Measurements from ENCODE around the gene MRPL14. TPM values are rescaled to one million over a fixed set of nuclear protein-coding genes. Genes with fewer than 3 reads are reported as not detected.

MRPL14 gene
- total RNA-seq, 1 donor from 2014 or later: 40.4 TPM

DNA sequence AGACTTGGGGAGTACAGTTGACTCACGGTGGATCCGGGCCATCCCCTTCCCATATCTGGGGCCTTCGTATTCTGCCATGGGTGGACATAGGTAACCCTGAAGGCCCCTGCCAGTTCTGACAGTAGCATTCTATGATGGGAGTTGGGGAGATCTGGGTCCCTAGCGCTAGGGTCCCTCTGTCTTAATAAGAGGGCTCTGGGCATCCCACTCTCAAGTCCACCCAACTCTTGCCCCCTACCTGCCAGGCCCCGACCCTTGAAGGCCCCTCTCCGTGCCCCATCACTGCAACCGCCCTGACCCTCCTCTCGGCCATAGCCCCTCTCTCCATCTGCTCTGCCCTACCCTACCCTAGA is 24.8 kb upstream of the MRPL14 start:
- TF ChIP-seq CTCF (IDR thresholded peaks at IDR 0.05) (no peak), EZH2phosphoT487 (IDR thresholded peaks at IDR 0.05) (no peak), EZH2 (IDR thresholded peaks at IDR 0.05) (no peak)
- Mint-ChIP-seq H3K36me3 (peaks cover 21% of the 10 kb centered on the region), H3K4me3 (no peak overlapping the region), H3K9me3 (no peaks in the 10 kb centered on the region), H3K27ac (no peak overlapping the region), H3K4me1 (peaks cover 5% of the 10 kb centered on the region), H3K27me3 (ENCODE audit: insufficient read depth, low read depth) (peaks cover 10% of the 10 kb centered on the region)
- no peaks in the 10 kb centered on the region for H3K79me2 ChIP-seq (ENCODE audit: low read depth)
- H3K4me3 ChIP-seq: no peak overlapping the region
- no peak overlapping the region for H3K4me2 ChIP-seq
- H3K9ac ChIP-seq: no peak overlapping the region
- no peak overlapping the region for H2AFZ ChIP-seq (replicated peaks)
- H3K9me3 ChIP-seq (ENCODE audit: low read depth): no peaks in the 10 kb centered on the region
- no peaks in the 10 kb centered on the region for H3K36me3 ChIP-seq
- H4K20me1 ChIP-seq (ENCODE audit: low read depth): no peaks in the 10 kb centered on the region
- H3K4me1 ChIP-seq: no peaks in the 10 kb centered on the region
- no peak for DNase-seq (ENCODE audit: low spot score)
- no peaks in the 10 kb centered on the region for H3K27me3 ChIP-seq
- H3K27ac ChIP-seq: no peak overlapping the region
- peaks cover 3% of the 10 kb centered on the region for H3F3A ChIP-seq (ENCODE audit: low read depth)

GRCh38 chr6:44151348-44152108 is 24.3 kb upstream of the MRPL14 start:
- no peaks in the 10 kb centered on the region for H3K9me3 ChIP-seq (ENCODE audit: low read depth)
- Mint-ChIP-seq H3K4me1 (peaks cover 4% of the 10 kb centered on the region), H3K27ac (no peak overlapping the region), H3K9me3 (no peaks in the 10 kb centered on the region), H3K27me3 (ENCODE audit: insufficient read depth, low read depth) (peaks cover 10% of the 10 kb centered on the region), H3K4me3 (no peak overlapping the region), H3K36me3 (peaks cover 21% of the 10 kb centered on the region)
- H3K4me2 ChIP-seq: no peak overlapping the region
- peaks cover 3% of the 10 kb centered on the region for H3F3A ChIP-seq (ENCODE audit: low read depth)
- H2AFZ ChIP-seq (replicated peaks): no peak overlapping the region
- no peaks in the 10 kb centered on the region for H3K79me2 ChIP-seq (ENCODE audit: low read depth)
- TF ChIP-seq EZH2phosphoT487 (IDR thresholded peaks at IDR 0.05): no peak
- peak; percentile 100 for TF ChIP-seq CTCF (IDR thresholded peaks at IDR 0.05)
- no peak overlapping the region for H3K4me3 ChIP-seq
- no peak overlapping the region for H3K9ac ChIP-seq
- H3K27me3 ChIP-seq: no peaks in the 10 kb centered on the region
- DNase-seq (ENCODE audit: low spot score): peak; percentile 90
- no peaks in the 10 kb centered on the region for H4K20me1 ChIP-seq (ENCODE audit: low read depth)
- no peak overlapping the region for H3K27ac ChIP-seq
- no peaks in the 10 kb centered on the region for H3K4me1 ChIP-seq
- H3K36me3 ChIP-seq: no peaks in the 10 kb centered on the region

- TF ChIP-seq CTCF (IDR thresholded peaks at IDR 0.05): no peak
- TF ChIP-seq EZH2phosphoT487 (IDR thresholded peaks at IDR 0.05): no peak
- no peak for TF ChIP-seq EZH2 (IDR thresholded peaks at IDR 0.05)
- DNase-seq (ENCODE audit: low spot score): no peak
- no peak overlapping the region for H3K27ac ChIP-seq
- peak overlapping the region; percentile 48 for H3K27ac Mint-ChIP-seq
- H3K4me1 ChIP-seq: no peaks in the 10 kb centered on the region
- no peaks in the 10 kb centered on the region for H3K36me3 ChIP-seq
- H3K9me3 ChIP-seq (ENCODE audit: low read depth): no peaks in the 10 kb centered on the region
- no peaks in the 10 kb centered on the region for H3K9me3 Mint-ChIP-seq
- H3F3A ChIP-seq (ENCODE audit: low read depth): no peaks in the 10 kb centered on the region
- no peak overlapping the region for H3K4me2 ChIP-seq
- H3K4me3 ChIP-seq: no peak overlapping the region
- no peaks in the 10 kb centered on the region for H3K27me3 ChIP-seq
- no peaks in the 10 kb centered on the region for H3K4me1 Mint-ChIP-seq
- no peaks in the 10 kb centered on the region for H4K20me1 ChIP-seq (ENCODE audit: low read depth)
- H3K36me3 Mint-ChIP-seq: peaks cover 24% of the 10 kb centered on the region
- H3K27me3 Mint-ChIP-seq (ENCODE audit: insufficient read depth, low read depth): peaks cover 5% of the 10 kb centered on the region
- H3K4me3 Mint-ChIP-seq: no peak overlapping the region
- no peaks in the 10 kb centered on the region for H3K79me2 ChIP-seq (ENCODE audit: low read depth)
- H3K9ac ChIP-seq: no peak overlapping the region
- no peak overlapping the region for H2AFZ ChIP-seq (replicated peaks)
Measured at GRCh38 chr6:44150317-44150917, 23.2 kb upstream of the MRPL14 start.

Measured in neural progenitor cell (in vitro differentiated cells).